Keratinocyte (primary cell): ENCODE results near the gene DLX4.
A peak's percentile ranks its signal among the peaks of the same experiment; 100 is the strongest.

Source experiments
- EZH2 ChIP-seq: IDR thresholded peaks from one replicate; pipeline ENCODE4 v1.6.1; 2012; ENCODE audit warnings: inconsistent platforms, mild to moderate bottlenecking, low read length, moderate library complexity
- TF ChIP-seq, protein P1 (sequence below), 3 experiments: IDR thresholded peaks in 1 of 3; conservative IDR thresholded peaks in 1 of 3; optimal IDR thresholded peaks in 1 of 3; 2 replicates in 2 of 3; 3 replicates in 1 of 3; pipeline versions ENCODE3 to v1.5.1; 2011; ENCODE audit warnings: low read length in 3 of 3, mild to moderate bottlenecking in 3 of 3, moderate library complexity in 2 of 3, control low read depth in 1 of 3, inconsistent platforms in 1 of 3; ENCODE audit not compliant: insufficient read depth in 2 of 3; ENCODE audit errors: extremely low read depth in 1 of 3

DNA sequence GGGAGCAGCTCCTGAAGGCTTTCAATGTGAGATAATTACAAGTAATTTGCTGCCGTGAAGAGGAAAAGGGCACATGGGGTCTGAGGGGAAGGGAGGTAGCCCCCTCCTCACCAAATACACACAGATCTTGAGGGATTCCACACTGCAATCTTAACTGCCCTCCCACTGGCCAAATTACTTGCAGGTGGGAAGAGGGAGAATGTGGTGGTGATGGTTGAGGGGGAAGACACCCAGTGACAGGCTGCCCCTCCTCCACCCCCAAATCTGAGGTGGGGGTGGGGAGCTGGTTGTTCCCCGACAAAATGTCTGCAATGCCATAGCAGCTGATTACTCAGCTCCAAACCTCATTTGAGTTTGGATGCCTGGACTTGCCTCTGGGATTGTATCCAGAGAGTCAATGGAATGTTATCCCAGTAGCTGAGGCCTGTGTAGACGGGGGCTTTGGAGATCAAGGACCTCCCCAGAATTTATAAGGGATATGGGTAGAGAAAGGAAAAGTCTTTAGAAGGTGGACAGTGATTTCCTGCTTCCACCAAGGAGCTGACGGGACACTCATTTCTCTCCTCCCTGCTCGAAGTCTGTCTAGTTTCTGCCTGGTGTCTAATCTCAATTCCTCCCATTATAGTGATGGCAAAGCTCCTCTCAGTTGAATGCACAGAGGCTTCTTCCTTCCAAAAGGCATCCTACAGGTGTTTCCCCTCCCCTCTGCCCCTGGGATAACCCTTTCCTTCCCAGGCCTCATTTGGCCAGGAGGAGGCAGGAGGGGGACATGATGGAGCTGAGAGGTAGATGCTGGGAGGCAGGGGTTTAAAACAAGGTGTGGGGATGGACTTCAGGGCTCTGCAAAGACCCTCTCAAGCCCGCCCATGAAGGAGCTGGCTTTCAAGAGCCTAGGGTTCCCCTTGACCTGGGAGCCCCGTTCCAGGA, 8.7 kb downstream of the DLX4 start:
- no peak for TF ChIP-seq EZH2
- TF ChIP-seq, protein P1, sequence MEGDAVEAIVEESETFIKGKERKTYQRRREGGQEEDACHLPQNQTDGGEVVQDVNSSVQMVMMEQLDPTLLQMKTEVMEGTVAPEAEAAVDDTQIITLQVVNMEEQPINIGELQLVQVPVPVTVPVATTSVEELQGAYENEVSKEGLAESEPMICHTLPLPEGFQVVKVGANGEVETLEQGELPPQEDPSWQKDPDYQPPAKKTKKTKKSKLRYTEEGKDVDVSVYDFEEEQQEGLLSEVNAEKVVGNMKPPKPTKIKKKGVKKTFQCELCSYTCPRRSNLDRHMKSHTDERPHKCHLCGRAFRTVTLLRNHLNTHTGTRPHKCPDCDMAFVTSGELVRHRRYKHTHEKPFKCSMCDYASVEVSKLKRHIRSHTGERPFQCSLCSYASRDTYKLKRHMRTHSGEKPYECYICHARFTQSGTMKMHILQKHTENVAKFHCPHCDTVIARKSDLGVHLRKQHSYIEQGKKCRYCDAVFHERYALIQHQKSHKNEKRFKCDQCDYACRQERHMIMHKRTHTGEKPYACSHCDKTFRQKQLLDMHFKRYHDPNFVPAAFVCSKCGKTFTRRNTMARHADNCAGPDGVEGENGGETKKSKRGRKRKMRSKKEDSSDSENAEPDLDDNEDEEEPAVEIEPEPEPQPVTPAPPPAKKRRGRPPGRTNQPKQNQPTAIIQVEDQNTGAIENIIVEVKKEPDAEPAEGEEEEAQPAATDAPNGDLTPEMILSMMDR (optimal IDR thresholded peaks at IDR 0.05 in 1 of 3, IDR thresholded peaks at IDR 0.05 in 1 of 3, conservative IDR thresholded peaks at IDR 0.05 in 1 of 3; ENCODE audit: extremely low read depth in 1 of 3, insufficient read depth in 2 of 3, low read length in 3 of 3): peak; percentile 10 to 22 (median 16)
